ENCODE results near the gene CCDC121.

CCDC121 gene

GRCh38 chr2:27645197-27645596, 16.4 kb upstream of the CCDC121 start:
- no peaks in the 10 kb centered on the region for H3F3A ChIP-seq (ENCODE audit: insufficient read depth, low read length)
- H3K27me3 ChIP-seq (ENCODE audit: insufficient read depth, low read length), result no peaks in the 10 kb centered on the region
- H3K27ac ChIP-seq (ENCODE audit: low read depth, low read length, poor library complexity, severe bottlenecking), result no peak overlapping the region
- no peak overlapping the region for H2AFZ ChIP-seq (ENCODE audit: low read length)
- no peak overlapping the region for H3K4me2 ChIP-seq (ENCODE audit: low read length)
- no peaks in the 10 kb centered on the region for H3K9me3 ChIP-seq (ENCODE audit: low read length)
- H3K36me3 ChIP-seq (ENCODE audit: insufficient read depth, low read length), result peaks cover 72% of the 10 kb centered on the region
- no peaks in the 10 kb centered on the region for H3K9me2 ChIP-seq (ENCODE audit: low read depth, low read length)
- TF ChIP-seq EZH2 (IDR thresholded peaks at IDR 0.05; ENCODE audit: borderline replicate concordance, low read length) (no peak), CTCF (IDR thresholded peaks at IDR 0.05; ENCODE audit: low read length) (no peak)
- H3K4me3 ChIP-seq (ENCODE audit: low read depth, low read length, poor library complexity, severe bottlenecking), result no peak overlapping the region
- no peak overlapping the region for H3K9ac ChIP-seq (ENCODE audit: low read length)
- H4K20me1 ChIP-seq (ENCODE audit: insufficient read depth, low read length), result no peaks in the 10 kb centered on the region
- H3K4me1 ChIP-seq (ENCODE audit: insufficient read depth, low read length, severe bottlenecking), result no peaks in the 10 kb centered on the region
- H3K79me2 ChIP-seq (ENCODE audit: insufficient read depth, low read length), result no peaks in the 10 kb centered on the region

DNA sequence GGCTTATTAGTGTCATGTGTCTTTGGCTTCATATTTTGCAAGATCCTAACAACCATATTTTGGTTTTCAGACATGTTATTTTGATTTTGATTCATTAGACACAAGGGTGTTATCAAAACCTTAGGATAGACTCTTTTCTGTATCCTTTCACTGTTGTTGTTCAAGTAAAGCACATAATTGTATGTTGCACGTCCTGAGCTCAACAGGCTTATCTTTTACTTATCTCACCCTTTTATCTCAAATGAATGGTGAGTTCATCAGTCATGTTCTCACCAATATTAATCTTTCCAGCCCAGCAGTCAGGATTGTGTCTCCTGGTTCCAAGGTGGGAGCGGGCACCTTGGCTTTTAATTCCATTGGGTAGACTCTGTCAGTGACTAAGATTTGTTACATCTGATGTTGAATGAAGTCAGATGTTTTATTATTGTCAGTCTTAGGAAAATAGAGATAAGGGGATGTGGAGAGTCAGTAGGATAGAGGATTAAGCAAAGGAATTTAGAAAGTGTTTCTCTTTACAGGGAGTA, 12.0 kb upstream of the CCDC121 start:
- Histone ChIP-seq H3K4me3 (ENCODE audit: low read depth, low read length, poor library complexity, severe bottlenecking) (no peak overlapping the region), H3F3A (ENCODE audit: insufficient read depth, low read length) (no peaks in the 10 kb centered on the region), H3K4me1 (ENCODE audit: insufficient read depth, low read length, severe bottlenecking) (no peaks in the 10 kb centered on the region), H4K20me1 (ENCODE audit: insufficient read depth, low read length) (no peaks in the 10 kb centered on the region), H3K9me2 (ENCODE audit: low read depth, low read length) (no peaks in the 10 kb centered on the region), H3K36me3 (ENCODE audit: insufficient read depth, low read length) (peaks cover 76% of the 10 kb centered on the region), H3K27me3 (ENCODE audit: insufficient read depth, low read length) (no peaks in the 10 kb centered on the region), H2AFZ (ENCODE audit: low read length) (no peak overlapping the region), H3K9me3 (ENCODE audit: low read length) (no peaks in the 10 kb centered on the region), H3K9ac (ENCODE audit: low read length) (no peak overlapping the region), H3K79me2 (ENCODE audit: insufficient read depth, low read length) (no peaks in the 10 kb centered on the region), H3K27ac (ENCODE audit: low read depth, low read length, poor library complexity, severe bottlenecking) (no peak overlapping the region), H3K4me2 (ENCODE audit: low read length) (no peak overlapping the region)
- TF ChIP-seq EZH2 (IDR thresholded peaks at IDR 0.05; ENCODE audit: borderline replicate concordance, low read length) (no peak), CTCF (IDR thresholded peaks at IDR 0.05; ENCODE audit: low read length) (no peak)

DNA sequence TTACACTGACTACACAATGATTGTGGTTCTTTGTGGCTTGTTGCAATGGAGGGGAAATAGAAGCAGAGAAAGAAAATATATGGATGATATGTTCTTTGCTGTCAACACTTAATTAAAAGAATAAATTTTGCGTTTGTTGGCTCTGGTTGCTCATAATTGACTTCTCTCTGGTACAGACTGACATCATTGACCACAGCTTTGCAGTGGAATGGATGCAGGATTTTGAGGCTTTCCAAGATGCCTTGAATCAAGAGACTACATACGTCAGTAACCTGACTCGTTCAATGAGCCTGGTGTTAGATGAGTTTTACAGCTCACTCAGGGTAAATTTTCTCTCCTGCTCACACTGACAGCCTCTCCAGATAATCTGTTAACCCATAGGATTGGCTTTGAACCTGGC, 9.9 kb upstream of the CCDC121 start:
- no peak overlapping the region for H2AFZ ChIP-seq (ENCODE audit: low read length)
- TF ChIP-seq CTCF (IDR thresholded peaks at IDR 0.05; ENCODE audit: low read length) (no peak), EZH2 (IDR thresholded peaks at IDR 0.05; ENCODE audit: borderline replicate concordance, low read length) (no peak)
- H3F3A ChIP-seq (ENCODE audit: insufficient read depth, low read length), result no peaks in the 10 kb centered on the region
- H3K27me3 ChIP-seq (ENCODE audit: insufficient read depth, low read length), result no peaks in the 10 kb centered on the region
- H3K9ac ChIP-seq (ENCODE audit: low read length), result no peak overlapping the region
- no peaks in the 10 kb centered on the region for H3K9me3 ChIP-seq (ENCODE audit: low read length)
- H3K4me1 ChIP-seq (ENCODE audit: insufficient read depth, low read length, severe bottlenecking), result no peaks in the 10 kb centered on the region
- no peaks in the 10 kb centered on the region for H3K79me2 ChIP-seq (ENCODE audit: insufficient read depth, low read length)
- no peaks in the 10 kb centered on the region for H3K9me2 ChIP-seq (ENCODE audit: low read depth, low read length)
- no peak overlapping the region for H3K27ac ChIP-seq (ENCODE audit: low read depth, low read length, poor library complexity, severe bottlenecking)
- H3K4me3 ChIP-seq (ENCODE audit: low read depth, low read length, poor library complexity, severe bottlenecking), result no peak overlapping the region
- H3K4me2 ChIP-seq (ENCODE audit: low read length), result no peak overlapping the region
- H3K36me3 ChIP-seq (ENCODE audit: insufficient read depth, low read length), result peaks cover 77% of the 10 kb centered on the region
- no peaks in the 10 kb centered on the region for H4K20me1 ChIP-seq (ENCODE audit: insufficient read depth, low read length)

Measured in OCI-LY1 (cell line).